Neutrophil (primary cell): Measurements from ENCODE around the gene RGP1.

ENCODE experiments used
- H3K27ac ChIP-seq: fragments of 200-600 bp; sonication (generic); 2 replicates; pipeline ENCODE4 v1.5.1; 2016; ENCODE audit warnings: mild to moderate bottlenecking, moderate library complexity
- H3K27me3 ChIP-seq: fragments of 200-600 bp; sonication (generic); 2 replicates; pipeline ENCODE4 v1.6.0; 2016; ENCODE audit warnings: mild to moderate bottlenecking
- H3K36me3 ChIP-seq: fragments of 200-600 bp; sonication (generic); 2 replicates; pipeline ENCODE4 v1.5.1; 2017
- H3K4me1 ChIP-seq, 2 experiments: fragments of 200-600 bp in 1 of 2; sonication (generic) in 1 of 2; 1 replicate in 1 of 2; 2 replicates in 1 of 2; pipeline versions ENCODE4 v1.5.1 to v1.6.1; 2013 to 2016; ENCODE audit warnings: low read depth in 1 of 2, low read length in 1 of 2, mild to moderate bottlenecking in 1 of 2, moderate library complexity in 1 of 2; ENCODE audit not compliant: control insufficient read depth in 1 of 2, insufficient read depth in 1 of 2
- H3K4me3 ChIP-seq, 2 experiments: fragments of 200-600 bp in 1 of 2; sonication (generic) in 1 of 2; 1 replicate in 1 of 2; 2 replicates in 1 of 2; pipeline ENCODE4 v1.5.1; 2013 to 2016; ENCODE audit warnings: low read depth in 1 of 2, low read length in 1 of 2, mild to moderate bottlenecking in 1 of 2, moderate library complexity in 1 of 2
- H3K9me3 ChIP-seq: fragments of 200-600 bp; sonication (generic); 2 replicates; pipeline ENCODE4 v1.5.1; 2016
- CTCF ChIP-seq: fragments of 200-600 bp; sonication (generic); IDR thresholded peaks from 2 replicates; pipeline ENCODE4 v1.5.1; 2016; ENCODE audit warnings: antibody characterized with exemption

Gene RGP1

GRCh38 chr9:35729101-35729500 is 20.0 kb upstream of the RGP1 start:
- peaks cover 49 to 62% of the 10 kb centered on the region in 2 experiments for H3K4me1 ChIP-seq
- H3K27me3 ChIP-seq, result no peaks in the 10 kb centered on the region
- H3K27ac ChIP-seq, result peak overlapping the region; percentile 99
- H3K9me3 ChIP-seq, result no peaks in the 10 kb centered on the region
- peaks cover 52% of the 10 kb centered on the region for H3K36me3 ChIP-seq
- peak overlapping the region; percentile 93 to 94 for H3K4me3 ChIP-seq
- no peak for TF ChIP-seq CTCF

GRCh38 chr9:35729700-35730485 is 19.2 kb upstream of the RGP1 start:
- TF ChIP-seq CTCF, result peak; percentile 68
- H3K4me3 ChIP-seq, result peak overlapping the region; percentile 93 to 94
- H3K4me1 ChIP-seq, result peaks cover 49 to 62% of the 10 kb centered on the region in 2 experiments
- H3K27ac ChIP-seq, result peak overlapping the region; percentile 99
- no peaks in the 10 kb centered on the region for H3K9me3 ChIP-seq
- H3K27me3 ChIP-seq, result no peaks in the 10 kb centered on the region
- H3K36me3 ChIP-seq, result peaks cover 44% of the 10 kb centered on the region

- Histone ChIP-seq H3K4me1 (peaks cover 49 to 62% of the 10 kb centered on the region in 2 experiments), H3K36me3 (peaks cover 43% of the 10 kb centered on the region), H3K27ac (peak overlapping the region; percentile 99), H3K9me3 (no peaks in the 10 kb centered on the region), H3K27me3 (no peaks in the 10 kb centered on the region), H3K4me3 (peak overlapping the region; percentile 93 to 94)
- no peak for TF ChIP-seq CTCF
Observed at GRCh38 chr9:35730486-35730854, 18.6 kb upstream of the RGP1 start.

DNA sequence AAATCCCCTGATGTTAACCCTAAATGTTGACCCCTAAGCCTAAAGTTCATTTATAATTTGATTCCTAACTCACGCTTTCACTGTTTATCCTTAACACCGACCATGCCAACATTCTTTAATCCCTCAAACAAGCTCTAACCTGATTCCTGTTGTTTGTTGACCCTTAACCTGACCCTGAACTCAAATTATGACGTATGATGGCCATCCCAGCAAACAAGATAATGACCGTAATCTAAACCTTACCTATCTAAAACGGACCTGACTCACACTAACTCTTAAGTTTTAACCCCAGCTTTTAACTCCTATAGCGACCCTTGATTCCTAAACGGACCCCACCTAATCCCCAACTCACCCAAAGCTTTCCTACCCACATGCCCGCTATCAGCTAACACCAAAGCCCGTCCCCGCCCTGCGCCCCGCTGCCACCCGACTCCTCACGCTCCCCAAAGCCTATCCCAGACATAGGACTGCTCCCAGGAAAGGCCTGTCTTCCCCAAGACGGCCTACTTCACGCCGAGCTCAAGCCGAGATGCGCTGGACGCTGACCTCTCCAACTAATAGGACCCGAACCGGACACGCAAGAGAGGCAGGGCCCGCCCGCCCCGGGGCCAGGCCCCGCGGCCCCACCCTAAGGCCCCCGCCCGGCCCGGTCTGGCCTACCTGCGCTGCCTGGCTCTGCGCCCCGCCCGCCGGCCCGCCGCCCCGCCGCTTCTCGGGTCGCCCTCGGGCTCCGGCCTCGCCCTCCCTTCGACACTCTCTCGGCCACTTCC is 17.5 kb upstream of the RGP1 start:
- Histone ChIP-seq H3K4me1 (peaks cover 57 to 63% of the 10 kb centered on the region in 2 experiments), H3K36me3 (peaks cover 41% of the 10 kb centered on the region)
- TF ChIP-seq CTCF, result no peak

DNA sequence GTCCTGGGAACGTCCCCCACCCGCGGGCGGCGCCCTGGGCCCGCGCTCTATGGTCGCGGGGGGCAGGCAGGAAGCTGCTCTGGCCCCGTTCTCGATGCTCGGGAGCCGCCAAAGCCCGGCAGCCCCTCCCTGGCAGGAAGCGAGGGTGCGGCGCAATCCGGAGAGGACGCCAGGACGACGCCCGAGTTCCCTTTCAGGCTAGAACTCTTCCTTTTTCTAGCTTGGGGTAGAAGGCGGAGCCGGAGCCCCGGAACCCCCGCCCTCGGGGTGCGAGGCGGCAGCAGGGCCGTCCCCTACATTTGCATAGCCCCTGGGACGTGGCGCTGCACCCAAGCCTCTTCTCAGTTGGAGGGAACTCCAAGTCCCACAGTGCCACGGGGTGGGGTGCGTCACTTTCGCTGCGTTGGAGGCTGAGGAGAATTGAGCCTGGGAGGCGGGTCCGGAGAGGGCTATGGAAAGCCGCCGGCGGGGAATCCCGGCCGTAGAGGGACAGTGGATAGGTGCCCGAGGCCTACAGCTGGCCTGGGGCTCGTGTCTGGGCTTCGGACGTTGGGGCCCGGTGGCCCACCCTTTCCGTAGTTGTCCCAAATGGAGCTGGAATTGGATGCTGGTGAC is 16.8 kb upstream of the RGP1 start, which contains the start of the genes CREB3 and TLN1:
CREB3 (plus strand) TSS at position 482 of the 615 bp plus-strand sequence; CDS start at position 589, 107 bp downstream.
TLN1 (minus strand) TSS at position 11 of the 615 bp plus-strand sequence. CDS start 6,501 bp downstream, outside the sequence.
- peaks cover 51 to 56% of the 10 kb centered on the region in 2 experiments for H3K4me1 ChIP-seq
- no peaks in the 10 kb centered on the region for H3K27me3 ChIP-seq
- H3K36me3 ChIP-seq, result peaks cover 42% of the 10 kb centered on the region
- H3K9me3 ChIP-seq, result no peaks in the 10 kb centered on the region
- peak; percentile 25 for TF ChIP-seq CTCF
- H3K27ac ChIP-seq, result peak within 1 kb of the TSS; percentile 99
- H3K4me3 ChIP-seq, result peak within 1 kb of the TSS; percentile 93 to 94

More for the DNA sequence above, 17.5 kb upstream of the RGP1 start:
- Histone ChIP-seq H3K9me3 (no peaks in the 10 kb centered on the region), H3K27ac (peak overlapping the region; percentile 99), H3K27me3 (no peaks in the 10 kb centered on the region), H3K4me3 (peak overlapping the region; percentile 93 to 94)
